Measurements from ENCODE around the gene KIAA1958.

Gene KIAA1958

GRCh38 chr9:112462855-112463254, 23.8 kb upstream of the KIAA1958 start:
- TF ChIP-seq YY1 (IDR thresholded peaks at IDR 0.05; ENCODE audit: low read depth) (no peak), REST (IDR thresholded peaks at IDR 0.05; ENCODE audit: low read depth) (no peak), EGR1 (IDR thresholded peaks at IDR 0.05) (no peak), NFIC (IDR thresholded peaks at IDR 0.05) (no peak), TCF12 (IDR thresholded peaks at IDR 0.05; ENCODE audit: low read depth) (no peak), MAX (IDR thresholded peaks at IDR 0.05) (no peak), RAD21 (IDR thresholded peaks at IDR 0.05; ENCODE audit: low read depth) (no peak), TAF1 (IDR thresholded peaks at IDR 0.05; ENCODE audit: low read depth) (no peak), CREB1 (IDR thresholded peaks at IDR 0.05; ENCODE audit: low read depth) (no peak), CEBPB (IDR thresholded peaks at IDR 0.05) (no peak), EP300 (IDR thresholded peaks at IDR 0.05; ENCODE audit: borderline replicate concordance) (no peak), ZBTB7A (IDR thresholded peaks at IDR 0.05; ENCODE audit: low read depth) (no peak), TEAD4 (IDR thresholded peaks at IDR 0.05) (no peak), FOXM1 (IDR thresholded peaks at IDR 0.05; ENCODE audit: borderline replicate concordance, low read depth) (no peak)

GRCh38 chr9:112465352-112465751, 21.3 kb upstream of the KIAA1958 start:
- no peak for TF ChIP-seq YY1 (IDR thresholded peaks at IDR 0.05; ENCODE audit: low read depth)
- no peak for TF ChIP-seq EGR1 (IDR thresholded peaks at IDR 0.05)
- TF ChIP-seq CEBPB (IDR thresholded peaks at IDR 0.05) = no peak
- no peak for TF ChIP-seq NFIC (IDR thresholded peaks at IDR 0.05)
- TF ChIP-seq TAF1 (IDR thresholded peaks at IDR 0.05; ENCODE audit: low read depth) = no peak
- no peak for TF ChIP-seq FOXM1 (IDR thresholded peaks at IDR 0.05; ENCODE audit: borderline replicate concordance, low read depth)
- TF ChIP-seq RAD21 (IDR thresholded peaks at IDR 0.05; ENCODE audit: low read depth) = no peak

GRCh38 chr9:112472996-112473395, 13.6 kb upstream of the KIAA1958 start:
- TF ChIP-seq REST (IDR thresholded peaks at IDR 0.05; ENCODE audit: low read depth) (no peak), NFIC (IDR thresholded peaks at IDR 0.05) (no peak)

- no peak for TF ChIP-seq REST (IDR thresholded peaks at IDR 0.05; ENCODE audit: low read depth)
- no peak for TF ChIP-seq TEAD4 (IDR thresholded peaks at IDR 0.05)
- TF ChIP-seq NFIC (IDR thresholded peaks at IDR 0.05) = no peak
- TF ChIP-seq ZBTB7A (IDR thresholded peaks at IDR 0.05; ENCODE audit: low read depth) = no peak
- no peak for TF ChIP-seq EGR1 (IDR thresholded peaks at IDR 0.05)
- TF ChIP-seq TAF1 (IDR thresholded peaks at IDR 0.05; ENCODE audit: low read depth) = no peak
- TF ChIP-seq RAD21 (IDR thresholded peaks at IDR 0.05; ENCODE audit: low read depth) = no peak
- no peak for TF ChIP-seq TCF12 (IDR thresholded peaks at IDR 0.05; ENCODE audit: low read depth)
These were observed 12.6 kb upstream of the KIAA1958 start for GRCh38 chr9:112473986-112474385.

GRCh38 chr9:112475318-112475717, 11.3 kb upstream of the KIAA1958 start:
- no peak for TF ChIP-seq FOXM1 (IDR thresholded peaks at IDR 0.05; ENCODE audit: borderline replicate concordance, low read depth)
- TF ChIP-seq TCF12 (IDR thresholded peaks at IDR 0.05; ENCODE audit: low read depth) = no peak
- no peak for TF ChIP-seq EGR1 (IDR thresholded peaks at IDR 0.05)
- TF ChIP-seq USF1 (IDR thresholded peaks at IDR 0.05) = no peak
- TF ChIP-seq TAF1 (IDR thresholded peaks at IDR 0.05; ENCODE audit: low read depth) = no peak
- no peak for TF ChIP-seq YY1 (IDR thresholded peaks at IDR 0.05; ENCODE audit: low read depth)
- no peak for TF ChIP-seq RAD21 (IDR thresholded peaks at IDR 0.05; ENCODE audit: low read depth)
- no peak for TF ChIP-seq TEAD4 (IDR thresholded peaks at IDR 0.05)

GRCh38 chr9:112477330-112477729, 9.3 kb upstream of the KIAA1958 start:
- TF ChIP-seq USF1 (IDR thresholded peaks at IDR 0.05) = no peak
- TF ChIP-seq TAF1 (IDR thresholded peaks at IDR 0.05; ENCODE audit: low read depth) = no peak
- TF ChIP-seq RAD21 (IDR thresholded peaks at IDR 0.05; ENCODE audit: low read depth) = no peak
- TF ChIP-seq TEAD4 (IDR thresholded peaks at IDR 0.05) = no peak
- no peak for TF ChIP-seq EGR1 (IDR thresholded peaks at IDR 0.05)
- TF ChIP-seq TCF12 (IDR thresholded peaks at IDR 0.05; ENCODE audit: low read depth) = no peak
- TF ChIP-seq MAX (IDR thresholded peaks at IDR 0.05) = no peak
- TF ChIP-seq NFIC (IDR thresholded peaks at IDR 0.05) = no peak
- TF ChIP-seq ZBTB7A (IDR thresholded peaks at IDR 0.05; ENCODE audit: low read depth) = no peak

Data from Ishikawa (cell line).